Endothelial cell of umbilical vein (primary cell): Measurements from ENCODE around the gene UGT2B7.

Source experiments
- EZH2 ChIP-seq: IDR thresholded peaks from 2 replicates; pipeline ENCODE4 v1.6.1; 2012; ENCODE audit warnings: borderline replicate concordance, low read depth, mild to moderate bottlenecking, moderate library complexity, low read length, inconsistent platforms; ENCODE audit not compliant: severe bottlenecking
- JUN ChIP-seq: IDR thresholded peaks from 2 replicates; pipeline ENCODE4 v1.6.1; 2011; ENCODE audit warnings: borderline replicate concordance, low read depth; ENCODE audit not compliant: insufficient read length, insufficient read depth
- MYC ChIP-seq: IDR thresholded peaks from one replicate; pipeline ENCODE4 v1.6.1; 2011; ENCODE audit warnings: mild to moderate bottlenecking, low read depth, low read length
- POLR2A ChIP-seq: IDR thresholded peaks from 2 replicates; pipeline ENCODE4 v1.6.1; 2012; ENCODE audit warnings: low read depth, mild to moderate bottlenecking, control low read depth, low read length
- POLR2AphosphoS5 ChIP-seq: IDR thresholded peaks from 2 replicates; pipeline ENCODE4 v1.6.1; 2012; ENCODE audit warnings: low read depth, mild to moderate bottlenecking, control low read depth, low read length, moderate library complexity; ENCODE audit not compliant: insufficient read depth
- TF ChIP-seq, protein P1 (sequence below), 2 donors: IDR thresholded peaks; 1 replicate in 1 of 2; 2 replicates in 1 of 2; pipeline ENCODE4 v1.5.1; 2011; ENCODE audit warnings: low read length in 2 of 2, mild to moderate bottlenecking in 2 of 2, moderate library complexity in 2 of 2, control low read depth in 1 of 2, inconsistent platforms in 1 of 2, low read depth in 1 of 2; ENCODE audit not compliant: insufficient read depth in 1 of 2; ENCODE audit errors: extremely low read depth in 1 of 2
- TF ChIP-seq, protein P2 (sequence below): IDR thresholded peaks from 2 replicates; pipeline ENCODE4 v1.6.1; 2011; ENCODE audit not compliant: insufficient read depth, insufficient read length

DNA sequence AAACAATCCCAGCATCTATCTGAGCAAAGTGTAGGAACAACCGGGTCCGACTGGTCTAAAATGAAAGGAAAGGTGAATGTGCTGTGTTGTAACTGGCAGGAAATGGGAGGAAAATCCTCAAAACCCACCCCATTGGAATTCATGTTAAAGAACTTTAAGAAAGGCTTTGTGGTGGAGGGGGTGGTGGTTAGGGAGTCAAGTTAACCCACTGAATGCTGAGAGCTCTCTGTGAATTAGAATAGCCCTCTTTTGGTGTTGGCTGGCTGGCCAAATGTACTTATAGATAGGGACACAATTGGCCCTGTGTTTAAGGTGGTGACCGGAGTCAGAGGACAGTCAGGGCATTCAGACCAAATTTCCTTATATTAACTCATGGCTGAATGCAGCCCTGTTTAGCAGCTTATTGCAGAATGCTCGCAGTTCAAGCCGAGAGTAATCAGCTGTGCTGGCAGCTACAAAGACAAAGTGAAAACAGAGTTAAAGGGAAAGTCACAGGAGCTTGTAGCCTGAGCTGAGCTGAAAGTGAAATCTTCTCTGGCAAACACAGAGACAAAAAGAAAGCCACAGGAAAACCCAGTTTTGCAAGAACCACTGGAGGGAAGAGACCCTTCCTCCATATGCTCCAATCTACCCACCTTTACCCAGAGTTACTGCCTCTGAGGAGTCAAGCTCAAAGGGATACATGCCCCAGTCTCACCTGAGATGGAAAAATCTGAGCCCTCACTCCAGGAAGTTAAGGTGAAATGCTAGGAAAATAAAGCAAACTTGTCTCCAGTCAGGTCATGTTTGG is 38.5 kb upstream of the UGT2B7 start:
- TF ChIP-seq, protein P1, sequence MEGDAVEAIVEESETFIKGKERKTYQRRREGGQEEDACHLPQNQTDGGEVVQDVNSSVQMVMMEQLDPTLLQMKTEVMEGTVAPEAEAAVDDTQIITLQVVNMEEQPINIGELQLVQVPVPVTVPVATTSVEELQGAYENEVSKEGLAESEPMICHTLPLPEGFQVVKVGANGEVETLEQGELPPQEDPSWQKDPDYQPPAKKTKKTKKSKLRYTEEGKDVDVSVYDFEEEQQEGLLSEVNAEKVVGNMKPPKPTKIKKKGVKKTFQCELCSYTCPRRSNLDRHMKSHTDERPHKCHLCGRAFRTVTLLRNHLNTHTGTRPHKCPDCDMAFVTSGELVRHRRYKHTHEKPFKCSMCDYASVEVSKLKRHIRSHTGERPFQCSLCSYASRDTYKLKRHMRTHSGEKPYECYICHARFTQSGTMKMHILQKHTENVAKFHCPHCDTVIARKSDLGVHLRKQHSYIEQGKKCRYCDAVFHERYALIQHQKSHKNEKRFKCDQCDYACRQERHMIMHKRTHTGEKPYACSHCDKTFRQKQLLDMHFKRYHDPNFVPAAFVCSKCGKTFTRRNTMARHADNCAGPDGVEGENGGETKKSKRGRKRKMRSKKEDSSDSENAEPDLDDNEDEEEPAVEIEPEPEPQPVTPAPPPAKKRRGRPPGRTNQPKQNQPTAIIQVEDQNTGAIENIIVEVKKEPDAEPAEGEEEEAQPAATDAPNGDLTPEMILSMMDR (IDR thresholded peaks at IDR 0.05; ENCODE audit: extremely low read depth in 1 of 2, insufficient read depth in 1 of 2, low read depth in 1 of 2, low read length in 2 of 2), result no peak
- TF ChIP-seq, protein P2, sequence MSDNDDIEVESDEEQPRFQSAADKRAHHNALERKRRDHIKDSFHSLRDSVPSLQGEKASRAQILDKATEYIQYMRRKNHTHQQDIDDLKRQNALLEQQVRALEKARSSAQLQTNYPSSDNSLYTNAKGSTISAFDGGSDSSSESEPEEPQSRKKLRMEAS, result no peak
- no peak for TF ChIP-seq EZH2
- TF ChIP-seq MYC, result no peak
- TF ChIP-seq POLR2AphosphoS5, result no peak
- no peak for TF ChIP-seq JUN
- no peak for TF ChIP-seq POLR2A
